ENCODE measurements around the gene RNF144A.

DNA sequence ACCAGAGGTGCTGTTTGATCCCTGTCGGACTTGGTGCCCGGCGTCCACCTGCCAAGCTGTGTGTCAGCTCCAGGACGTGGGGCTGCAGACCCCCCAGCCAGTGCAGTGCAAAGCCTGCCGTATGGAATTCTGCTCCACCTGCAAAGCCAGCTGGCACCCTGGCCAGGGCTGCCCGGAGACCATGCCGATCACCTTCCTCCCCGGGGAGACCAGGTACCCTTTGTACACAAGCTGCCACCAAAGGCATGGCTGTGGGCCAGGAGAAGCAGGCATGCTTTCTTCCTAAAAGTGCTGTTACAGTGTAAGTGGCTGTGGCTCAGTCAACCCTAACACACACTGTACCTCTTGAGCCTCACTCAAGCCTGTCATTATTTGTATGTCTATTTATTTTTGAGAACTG is 103.3 kb downstream of the RNF144A start:
- TF ChIP-seq, protein P1, sequence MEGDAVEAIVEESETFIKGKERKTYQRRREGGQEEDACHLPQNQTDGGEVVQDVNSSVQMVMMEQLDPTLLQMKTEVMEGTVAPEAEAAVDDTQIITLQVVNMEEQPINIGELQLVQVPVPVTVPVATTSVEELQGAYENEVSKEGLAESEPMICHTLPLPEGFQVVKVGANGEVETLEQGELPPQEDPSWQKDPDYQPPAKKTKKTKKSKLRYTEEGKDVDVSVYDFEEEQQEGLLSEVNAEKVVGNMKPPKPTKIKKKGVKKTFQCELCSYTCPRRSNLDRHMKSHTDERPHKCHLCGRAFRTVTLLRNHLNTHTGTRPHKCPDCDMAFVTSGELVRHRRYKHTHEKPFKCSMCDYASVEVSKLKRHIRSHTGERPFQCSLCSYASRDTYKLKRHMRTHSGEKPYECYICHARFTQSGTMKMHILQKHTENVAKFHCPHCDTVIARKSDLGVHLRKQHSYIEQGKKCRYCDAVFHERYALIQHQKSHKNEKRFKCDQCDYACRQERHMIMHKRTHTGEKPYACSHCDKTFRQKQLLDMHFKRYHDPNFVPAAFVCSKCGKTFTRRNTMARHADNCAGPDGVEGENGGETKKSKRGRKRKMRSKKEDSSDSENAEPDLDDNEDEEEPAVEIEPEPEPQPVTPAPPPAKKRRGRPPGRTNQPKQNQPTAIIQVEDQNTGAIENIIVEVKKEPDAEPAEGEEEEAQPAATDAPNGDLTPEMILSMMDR (IDR thresholded peaks at IDR 0.05), result no peak
- no peak for TF ChIP-seq POLR2A (IDR thresholded peaks at IDR 0.05)

Measured in body of pancreas (tissue), 4 donors.